NOMO-1 (cell line): ENCODE results near the gene BRI3.

Experiments
- DNase-seq, 2 experiments: peaks; one replicate each; lab custom pipeline; 2025; ENCODE audit not compliant: unreplicated experiment in 2 of 2; lab: John Stamatoyannopoulos, UW

Gene BRI3

GRCh38 chr7:98280791-98281756 lies at the start of gene BRI3:
Gene BRI3, plus strand, starts transcription at chr7:98281686. Its CDS starts 110 bp downstream, at chr7:98281796.
- peak; percentile 88 to 92 for DNase-seq

GRCh38 chr7:98232263-98232585 lies 49.3 kb upstream of the BRI3 start:
- DNase-seq = no peak

GRCh38 chr7:98232799-98233198 lies 48.7 kb upstream of the BRI3 start:
- DNase-seq = no peak

GRCh38 chr7:98233219-98234070 lies 48.0 kb upstream of the BRI3 start:
- no peak for DNase-seq

- DNase-seq = no peak
Observed at GRCh38 chr7:98234429-98235147, 46.9 kb upstream of the BRI3 start.

GRCh38 chr7:98235901-98236300 lies 45.6 kb upstream of the BRI3 start:
- no peak for DNase-seq

- no peak for DNase-seq
Observed at GRCh38 chr7:98236355-98237185, 44.9 kb upstream of the BRI3 start.

- no peak for DNase-seq
Observed at GRCh38 chr7:98238076-98238475, 43.4 kb upstream of the BRI3 start.

- no peak for DNase-seq
Observed at GRCh38 chr7:98238976-98239375, 42.5 kb upstream of the BRI3 start.

GRCh38 chr7:98240961-98241673 lies 40.4 kb upstream of the BRI3 start:
- peak; percentile 14 to 25 for DNase-seq

- DNase-seq = no peak
Observed at GRCh38 chr7:98241674-98242241, 39.7 kb upstream of the BRI3 start.

- DNase-seq = no peak
Observed at GRCh38 chr7:98242342-98242741, 39.1 kb upstream of the BRI3 start.

GRCh38 chr7:98242934-98243333 lies 38.6 kb upstream of the BRI3 start:
- DNase-seq = no peak

- no peak for DNase-seq
Observed at GRCh38 chr7:98244871-98245270, 36.6 kb upstream of the BRI3 start.

- DNase-seq = no peak
Observed at GRCh38 chr7:98248156-98248555, 33.3 kb upstream of the BRI3 start.

- peak in 1 of 2 experiments; percentile 28 for DNase-seq
Observed at GRCh38 chr7:98249106-98249505, 32.4 kb upstream of the BRI3 start.

GRCh38 chr7:98250789-98251188 lies 30.7 kb upstream of the BRI3 start:
- no peak for DNase-seq

- peak in 1 of 2 experiments; percentile 28 for DNase-seq
Observed at GRCh38 chr7:98251231-98251600, 30.3 kb upstream of the BRI3 start.
